ENCODE data around the gene FPGS. TPM values are rescaled to one million over a fixed set of nuclear protein-coding genes. Genes with fewer than 3 reads are reported as not detected.

The FPGS gene
- total RNA-seq, 1 donor from 2014 or later, result 55.4 TPM

- intact Hi-C loops (cut with DNase I), result no loop called here
- Histone ChIP-seq H3K27me3 (ENCODE audit: low read depth) (no peaks in the 10 kb centered on the region), H3K4me3 (no peak overlapping the region), H3K4me1 (no peaks in the 10 kb centered on the region), H3K9me3 (no peaks in the 10 kb centered on the region), H3K27ac (no peak overlapping the region), H3K36me3 (peaks cover 97% of the 10 kb centered on the region)
- ATAC-seq (no peak), DNase-seq (no peak)
- TF ChIP-seq CTCF (IDR thresholded peaks at IDR 0.05), result no peak
Measured at GRCh38 chr9:127816728-127817127, 14.0 kb downstream of the FPGS start.

- ATAC-seq (no peak), DNase-seq (no peak)
- no peaks in the 10 kb centered on the region for H3K4me1 ChIP-seq
- no peak overlapping the region for H3K4me3 ChIP-seq
- no peaks in the 10 kb centered on the region for H3K27me3 ChIP-seq (ENCODE audit: low read depth)
- no peak overlapping the region for H3K27ac ChIP-seq
- peaks cover 95% of the 10 kb centered on the region for H3K36me3 ChIP-seq
- intact Hi-C loops (cut with DNase I), result no loop called here
- no peaks in the 10 kb centered on the region for H3K9me3 ChIP-seq
- TF ChIP-seq CTCF (IDR thresholded peaks at IDR 0.05), result no peak
Measured at GRCh38 chr9:127817881-127818434, 15.3 kb downstream of the FPGS start.

- Histone ChIP-seq H3K9me3 (no peaks in the 10 kb centered on the region), H3K4me3 (no peak overlapping the region), H3K27me3 (ENCODE audit: low read depth) (no peaks in the 10 kb centered on the region), H3K27ac (no peak overlapping the region), H3K36me3 (peaks cover 95% of the 10 kb centered on the region), H3K4me1 (no peaks in the 10 kb centered on the region)
- DNase-seq, result no peak
- no peak for ATAC-seq
- intact Hi-C loops (cut with DNase I), result no loop called here
- no peak for TF ChIP-seq CTCF (IDR thresholded peaks at IDR 0.05)
Measured at GRCh38 chr9:127818574-127818973, 15.9 kb downstream of the FPGS start.

- H3K36me3 ChIP-seq, result peaks cover 93% of the 10 kb centered on the region
- no peaks in the 10 kb centered on the region for H3K27me3 ChIP-seq (ENCODE audit: low read depth)
- DNase-seq (no peak), ATAC-seq (no peak)
- TF ChIP-seq CTCF (IDR thresholded peaks at IDR 0.05), result no peak
- no peaks in the 10 kb centered on the region for H3K9me3 ChIP-seq
- no peak overlapping the region for H3K4me3 ChIP-seq
- no peak overlapping the region for H3K27ac ChIP-seq
- intact Hi-C loops (cut with DNase I), result no loop called here
- peaks cover 16% of the 10 kb centered on the region for H3K4me1 ChIP-seq
Measured at GRCh38 chr9:127822108-127822507, 19.4 kb downstream of the FPGS start.

- ATAC-seq (peak; percentile 17 to 34), DNase-seq (peak; percentile 66)
- intact Hi-C loops (cut with DNase I), result no loop called here
- H3K4me1 ChIP-seq, result peaks cover 49% of the 10 kb centered on the region
- no peak overlapping the region for H3K4me3 ChIP-seq
- peaks cover 73% of the 10 kb centered on the region for H3K36me3 ChIP-seq
- peak; percentile 33 for TF ChIP-seq CTCF (IDR thresholded peaks at IDR 0.05)
- no peaks in the 10 kb centered on the region for H3K27me3 ChIP-seq (ENCODE audit: low read depth)
- no peak overlapping the region for H3K27ac ChIP-seq
- no peaks in the 10 kb centered on the region for H3K9me3 ChIP-seq
Measured at GRCh38 chr9:127825319-127826051, 22.8 kb downstream of the FPGS start.
